Hematopoietic multipotent progenitor cell treated with erythropoietin and hydrocortisone succinate and interleukin-3 and kit ligand, for 6 days (in vitro differentiated cells): Measurements from ENCODE around the gene ZNF74.
A peak's percentile ranks its signal among the peaks of the same experiment; 100 is the strongest.

ENCODE experiments used
- DNase-seq: peaks from one replicate; pipeline ENCODE4 v3.0.0-alpha.2; 2015

The ZNF74 gene

DNA sequence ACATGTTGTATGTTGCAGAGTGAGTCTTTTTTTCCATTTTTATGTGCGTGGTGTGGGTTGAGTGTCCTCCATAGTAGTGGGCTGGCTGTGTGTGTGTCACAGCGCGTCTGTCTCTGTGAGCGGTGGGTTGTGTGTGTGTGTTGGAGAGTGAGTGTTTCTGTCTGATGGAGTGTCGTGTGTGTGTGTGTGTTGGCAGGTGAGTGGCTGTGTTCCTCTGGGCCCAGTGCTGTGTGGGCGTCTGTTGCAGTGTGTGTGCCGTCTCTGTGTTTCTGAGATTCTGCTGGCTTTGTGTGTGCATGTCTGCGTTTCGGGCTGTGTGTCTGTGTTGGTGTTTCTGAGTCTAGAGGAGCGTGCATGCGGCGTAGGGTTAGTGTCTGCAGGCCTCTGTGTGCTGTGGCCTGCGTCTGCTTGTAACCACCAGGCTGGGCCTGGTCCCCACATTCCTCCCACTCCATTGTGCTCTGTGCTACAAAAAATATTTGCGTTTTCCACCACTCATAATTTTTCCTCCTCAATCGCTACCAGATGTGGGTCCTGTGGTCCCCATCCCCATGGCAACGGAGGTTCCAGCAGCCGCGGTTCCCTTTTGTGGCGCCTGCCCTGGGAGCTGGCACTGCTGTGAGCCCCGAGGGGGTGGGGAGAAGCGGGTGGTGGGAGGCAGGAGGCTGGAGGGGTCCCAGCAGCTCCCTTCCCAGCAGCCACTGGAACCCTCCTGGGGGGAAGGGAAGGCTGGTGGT lies 28.5 kb downstream of the ZNF74 start:
- DNase-seq, result peak; percentile 23

DNA sequence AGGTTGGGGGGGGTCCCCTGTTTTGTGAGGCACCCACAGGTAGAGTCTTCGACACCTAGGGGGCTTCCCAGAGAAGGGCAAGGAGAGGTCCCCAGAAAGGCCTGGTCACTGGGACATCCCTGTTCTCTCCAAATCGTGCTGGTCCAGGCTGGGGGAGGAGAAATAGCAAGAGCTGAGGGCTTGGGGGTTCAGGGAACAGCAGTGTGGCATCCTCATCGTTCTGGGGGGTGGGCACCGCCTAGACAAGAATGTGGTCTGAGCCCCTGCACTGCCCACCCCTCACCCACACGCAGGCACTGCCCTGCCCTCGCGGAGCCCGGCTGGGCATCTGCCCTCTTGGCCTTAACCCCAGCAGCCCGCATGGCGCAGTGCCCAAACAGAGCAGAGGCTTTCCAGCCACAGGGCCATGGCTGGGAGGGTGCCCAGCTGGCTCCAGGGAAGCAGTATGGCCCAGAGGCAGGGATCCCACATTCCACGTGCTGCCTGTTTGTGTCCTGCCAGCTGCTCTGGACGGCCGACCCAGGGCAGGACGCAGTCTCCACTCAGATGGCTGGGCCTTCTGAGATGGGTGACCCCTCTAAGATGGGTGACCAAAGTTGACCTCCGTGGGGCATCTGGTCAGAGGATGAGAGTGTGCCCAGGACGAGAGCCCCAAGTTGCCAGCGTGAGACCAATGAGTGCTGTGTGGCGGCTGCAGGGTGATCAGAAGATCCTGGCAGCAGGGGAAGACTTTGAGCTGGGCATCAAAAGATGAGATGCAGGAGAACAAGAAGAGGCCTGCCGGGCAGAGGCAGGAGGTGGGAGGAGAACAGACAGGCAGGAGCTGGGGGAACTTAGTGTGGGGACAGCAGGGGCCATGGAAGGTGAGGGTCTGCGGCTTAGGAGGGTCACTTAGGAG lies 29.3 kb downstream of the ZNF74 start:
- DNase-seq, result peak; percentile 10

DNA sequence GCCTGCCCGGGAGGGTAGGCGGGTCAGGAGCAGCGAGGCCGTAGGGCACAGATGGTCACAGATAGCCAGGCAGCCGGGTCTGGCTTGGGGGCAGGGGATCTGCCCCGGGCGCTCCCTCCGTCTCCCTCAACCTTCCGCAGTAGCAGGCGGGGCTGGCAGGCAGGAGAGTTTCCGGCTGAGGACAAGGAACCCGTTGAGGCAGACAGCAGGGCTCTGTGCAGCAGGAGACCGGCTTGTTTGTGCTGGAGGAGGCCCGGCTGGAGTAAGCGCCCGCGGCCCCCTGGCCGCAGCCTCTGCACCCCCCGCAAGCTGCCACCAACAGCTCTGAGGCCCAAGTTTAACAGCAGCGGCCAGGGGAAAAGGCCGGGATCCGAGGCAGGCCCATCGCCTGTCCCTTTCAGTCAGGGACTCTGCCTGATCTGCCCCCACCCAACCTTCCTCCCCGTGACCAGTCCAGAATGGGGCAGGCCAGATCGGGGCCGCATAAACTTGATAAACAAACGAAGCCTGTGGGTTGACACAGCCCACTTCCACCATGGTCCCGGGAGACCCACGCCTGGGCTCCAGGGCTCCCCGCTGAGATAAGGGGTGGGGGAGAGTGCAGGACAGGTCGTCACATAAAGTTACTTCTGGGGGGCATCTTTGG lies 30.1 kb downstream of the ZNF74 start:
- DNase-seq, result no peak

DNA sequence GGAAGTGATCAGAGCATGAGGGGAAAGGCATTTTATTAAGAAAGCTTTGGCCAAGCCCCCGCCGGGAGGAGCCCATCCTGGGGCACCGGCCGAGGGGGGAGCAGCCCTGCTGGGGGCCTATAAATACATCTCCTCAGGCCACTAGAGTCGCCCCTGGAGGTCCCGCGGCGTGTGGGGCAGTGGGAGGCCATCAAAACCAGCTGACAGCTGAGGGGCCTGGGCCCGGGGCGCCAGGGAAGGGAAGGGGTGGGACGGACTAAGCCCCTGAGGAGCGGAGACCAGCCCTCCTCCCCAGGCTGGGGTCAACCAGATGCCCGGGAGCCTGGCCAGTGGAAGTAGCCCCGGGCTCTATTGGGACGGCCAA lies 30.6 kb downstream of the ZNF74 start:
- no peak for DNase-seq

DNA sequence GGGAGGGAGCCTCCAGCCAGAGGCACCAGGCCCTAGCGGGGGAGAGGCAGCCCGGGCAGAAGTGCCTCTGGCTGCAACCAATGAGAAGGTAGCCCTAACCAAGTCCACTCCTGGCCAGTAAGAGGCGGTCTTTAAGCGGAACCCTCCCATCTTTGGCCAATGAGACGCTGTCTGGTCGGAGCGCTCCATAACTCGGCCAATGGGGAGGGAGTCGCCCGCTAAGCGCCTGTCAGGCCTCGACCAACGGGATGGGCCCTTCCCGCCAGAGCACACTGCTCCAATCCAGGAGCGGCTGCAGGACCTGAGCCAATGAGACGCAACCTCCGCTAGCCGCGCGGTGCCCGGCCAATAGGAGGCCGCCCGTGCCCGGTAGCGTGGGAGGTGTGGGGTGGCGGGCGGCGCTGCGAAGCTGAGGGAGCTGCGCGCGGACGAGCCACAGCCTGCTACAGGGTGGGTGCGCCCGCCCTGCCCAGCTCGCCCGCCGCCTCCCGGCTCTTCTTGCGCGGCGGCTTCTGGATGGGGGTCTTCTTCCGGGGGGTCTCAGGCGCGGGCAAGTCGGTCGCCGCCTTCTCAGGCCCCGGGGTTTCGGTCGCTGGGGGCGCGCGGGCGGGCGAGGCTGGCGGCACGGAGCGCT lies 31.1 kb downstream of the ZNF74 start:
- DNase-seq, result peak; percentile 51

DNA sequence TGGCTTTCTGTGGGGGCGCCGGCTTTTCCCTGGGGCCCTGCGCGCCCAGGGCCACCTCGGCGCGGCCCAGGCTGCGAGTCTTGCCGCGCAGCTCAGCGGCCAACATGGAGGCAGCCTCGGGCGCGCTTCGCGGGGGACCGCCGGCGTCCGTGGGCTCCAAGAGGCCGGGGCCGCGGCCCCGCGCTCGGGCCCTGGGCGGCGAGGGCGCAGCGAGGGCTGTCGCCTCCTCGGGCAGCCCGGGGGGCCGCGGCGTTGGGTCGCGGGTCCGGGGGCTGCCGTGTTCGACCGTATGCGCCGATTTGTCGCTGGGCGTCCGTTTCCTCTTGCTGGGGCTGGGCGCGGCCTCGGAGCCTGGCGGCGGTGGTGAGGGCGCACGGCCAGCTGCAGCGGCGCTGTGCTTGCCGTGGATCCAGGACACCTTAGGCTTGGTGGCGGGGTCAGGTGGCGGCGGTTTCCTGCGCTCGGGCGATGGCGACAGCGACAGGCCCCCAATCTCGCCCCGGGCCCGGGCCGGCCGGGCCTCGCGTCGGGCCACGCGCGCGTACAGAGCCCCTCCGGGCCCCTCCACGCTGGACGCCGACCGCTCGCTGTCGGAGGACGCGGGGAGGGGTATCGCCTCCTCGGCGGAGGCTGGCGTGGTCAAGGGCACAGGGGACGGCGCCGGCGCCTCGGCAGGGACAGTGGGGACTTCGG lies 31.8 kb downstream of the ZNF74 start:
- peak; percentile 33 for DNase-seq

DNA sequence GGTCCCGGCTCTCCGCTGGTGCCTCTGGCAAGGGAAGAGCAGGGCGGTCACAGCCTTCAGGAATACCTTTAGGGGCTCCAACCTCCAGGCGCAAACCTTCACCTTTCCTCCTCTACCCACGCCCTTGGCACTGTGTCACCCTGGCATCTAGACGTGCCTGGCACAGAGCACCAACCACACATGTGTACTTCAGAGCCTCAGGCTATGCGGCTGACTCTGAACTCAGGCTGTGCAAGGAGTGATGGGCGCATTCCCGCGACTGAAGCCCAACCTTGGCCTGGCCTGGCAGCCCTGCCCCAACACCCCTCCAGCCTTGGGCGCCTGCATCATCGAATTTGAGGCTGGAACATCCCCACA lies 32.3 kb downstream of the ZNF74 start:
- no peak for DNase-seq

DNA sequence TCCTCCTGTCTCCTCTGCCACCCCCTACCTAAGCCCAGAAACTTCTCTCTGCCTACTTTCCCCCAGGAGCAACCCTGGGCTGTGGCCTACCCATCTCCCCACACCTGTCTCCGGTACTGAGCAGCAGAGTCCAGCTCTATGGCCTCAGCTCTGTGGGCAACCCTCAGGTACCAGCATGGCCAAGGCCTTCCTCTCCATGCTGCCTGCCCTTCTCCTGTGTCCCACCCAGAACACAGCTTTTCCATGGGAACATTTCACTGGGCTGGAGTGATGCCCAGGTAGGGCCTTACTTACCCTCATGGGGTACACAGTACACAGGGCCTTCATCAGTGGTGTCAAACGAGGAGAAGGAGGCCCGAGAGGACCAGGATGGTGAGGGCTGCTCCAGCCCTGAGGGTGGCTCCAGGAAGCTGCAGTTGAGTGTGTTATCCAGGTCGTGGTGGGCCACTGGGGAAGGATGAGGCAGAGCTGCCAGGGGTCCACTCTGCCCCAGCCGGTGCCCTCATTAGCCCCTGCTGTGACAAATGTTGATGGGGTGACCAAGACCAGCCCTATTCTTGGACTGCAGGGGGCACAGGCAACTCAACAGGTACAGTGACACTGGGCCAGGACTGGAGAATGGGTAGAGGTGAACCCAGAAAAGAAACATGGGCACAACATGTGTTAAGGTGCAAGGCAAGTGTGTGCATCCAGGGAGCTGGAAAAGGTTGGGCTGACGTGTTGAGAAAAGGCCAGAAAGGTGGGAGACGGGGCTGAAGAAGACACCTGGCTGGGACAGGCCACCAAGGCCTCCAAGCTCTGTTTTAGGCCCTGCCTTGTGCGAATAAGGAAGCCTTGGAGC lies 33.4 kb downstream of the ZNF74 start:
- DNase-seq, result no peak

DNA sequence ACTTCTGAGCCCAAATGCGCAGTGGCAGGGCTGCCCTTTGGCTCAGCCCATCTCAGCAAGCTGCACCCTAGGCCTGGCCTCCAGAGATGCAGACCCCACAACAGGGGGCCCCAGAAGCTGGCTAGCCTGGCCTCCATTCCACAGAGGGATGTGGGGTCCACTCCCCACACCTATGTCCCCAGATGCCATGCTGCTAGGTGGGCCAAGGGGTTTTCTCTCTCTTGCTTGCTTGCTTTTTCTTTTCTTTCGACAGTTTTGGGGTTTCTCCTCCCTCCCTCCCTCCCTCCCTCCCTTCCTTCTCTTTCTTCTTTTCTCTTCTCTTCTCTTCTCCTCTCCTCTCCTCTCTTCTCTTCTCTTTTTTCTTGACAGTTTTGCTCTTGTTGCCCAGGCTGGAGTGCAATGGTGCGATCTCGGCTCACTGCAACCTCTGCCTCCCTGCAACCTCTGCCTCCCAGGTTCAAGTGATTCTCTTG lies 34.0 kb downstream of the ZNF74 start:
- no peak for DNase-seq

DNA sequence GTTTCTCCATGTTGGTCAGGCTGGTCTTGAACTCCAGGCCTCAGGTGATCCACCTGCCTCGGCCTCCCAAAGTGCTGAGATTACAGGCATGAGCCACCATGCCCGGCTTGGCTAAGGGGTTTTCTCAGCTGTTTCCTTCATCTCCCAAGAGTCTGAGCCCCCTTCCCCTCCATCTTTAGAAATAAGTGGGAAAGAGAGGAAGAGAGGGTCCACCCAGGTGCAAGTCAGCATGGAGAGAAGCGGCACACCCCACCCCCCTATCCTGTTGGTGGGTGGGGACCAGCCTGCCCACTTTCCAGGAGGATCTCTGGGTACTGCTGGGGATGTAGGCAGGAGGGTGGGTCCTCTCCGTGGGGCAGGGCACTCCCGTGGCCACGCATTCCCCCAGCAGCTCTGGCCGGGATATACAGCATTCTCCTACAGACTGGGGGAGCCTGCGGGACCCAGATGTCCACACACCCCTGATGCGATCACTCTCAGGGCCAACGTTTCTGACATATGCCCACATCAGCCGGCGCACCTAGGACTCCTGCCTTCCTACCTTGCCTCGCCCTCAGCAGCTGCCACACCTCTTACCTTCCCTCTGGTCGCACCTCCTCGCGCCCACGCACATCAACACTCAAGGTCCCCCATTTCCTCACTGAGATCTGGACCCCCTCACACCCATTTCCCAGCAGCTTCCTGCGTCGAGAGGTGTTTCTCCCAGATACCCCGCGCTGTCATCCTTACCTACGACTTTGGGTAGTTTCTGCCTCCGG lies 34.7 kb downstream of the ZNF74 start:
- DNase-seq, result no peak

DNA sequence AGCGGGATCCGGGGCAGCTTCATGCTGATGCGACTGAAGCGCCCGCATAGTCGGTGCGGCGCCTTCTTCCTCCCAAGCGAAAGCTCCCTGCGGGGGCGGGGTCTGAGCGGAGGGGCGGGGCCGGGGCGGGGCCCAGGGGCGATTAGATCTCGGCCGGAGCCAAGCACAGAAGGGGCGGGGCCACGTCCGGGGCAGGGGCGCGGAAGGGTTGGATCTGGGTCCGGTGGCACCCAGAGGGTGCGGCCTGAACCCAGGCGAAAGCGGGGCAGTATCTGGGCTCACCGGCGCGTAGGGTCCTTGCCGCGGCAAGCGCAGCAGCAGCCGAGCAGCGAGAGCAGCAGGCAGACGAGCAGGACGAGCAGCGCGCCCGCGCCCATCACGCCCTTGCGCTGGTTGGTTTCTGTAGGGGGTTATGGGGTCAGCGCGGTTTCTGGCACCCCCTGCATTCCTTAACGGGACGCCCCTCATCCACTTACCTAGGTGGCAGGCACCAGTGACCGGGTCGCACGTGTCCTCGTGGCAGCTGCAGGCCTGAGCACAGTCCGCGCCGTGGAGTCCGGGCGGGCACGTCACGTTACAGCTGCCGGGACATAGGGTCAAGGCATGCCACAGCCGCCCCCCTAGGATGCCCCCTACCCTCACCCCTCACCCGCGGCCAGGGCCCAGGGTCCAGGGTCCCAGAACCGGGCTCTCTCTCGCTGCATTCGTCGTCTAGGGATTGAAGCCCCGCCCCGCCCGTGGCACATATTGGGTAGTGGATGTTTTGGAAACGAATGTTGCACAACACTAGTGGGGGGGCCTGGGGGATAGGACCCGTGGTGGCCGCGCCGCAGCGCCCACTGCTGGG lies 35.5 kb downstream of the ZNF74 start:
- DNase-seq, result peak; percentile 82

DNA sequence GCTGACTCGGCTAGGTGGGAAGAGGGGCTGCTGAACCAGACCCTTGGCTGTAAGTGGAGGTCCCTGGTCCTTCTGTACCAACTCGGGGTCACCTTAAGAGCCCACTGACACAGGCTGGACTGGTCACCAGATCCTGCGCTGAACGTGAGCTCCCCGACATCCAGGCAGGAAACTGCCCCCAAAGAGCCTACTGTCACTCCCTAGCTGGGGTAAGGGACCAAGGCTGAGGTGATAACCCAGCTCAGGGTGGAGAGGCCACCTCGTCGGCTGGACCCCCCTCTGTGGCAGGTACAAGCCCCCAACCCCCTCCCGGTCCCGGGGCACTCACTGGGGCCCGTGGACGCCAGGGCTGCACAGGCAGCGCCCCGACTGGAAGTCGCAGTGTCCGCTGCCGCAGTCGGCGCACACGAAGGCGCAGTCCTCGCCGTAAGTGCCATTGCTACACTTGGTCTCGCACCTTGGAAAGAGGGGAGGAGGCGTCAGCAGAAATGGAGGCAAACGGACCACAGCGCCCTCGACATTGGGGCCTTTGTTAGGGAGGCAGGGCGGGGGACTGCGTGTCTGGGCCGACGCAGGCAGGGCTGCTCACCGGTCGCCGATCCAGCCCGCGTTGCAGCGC lies 36.3 kb downstream of the ZNF74 start:
- peak; percentile 33 for DNase-seq

DNA sequence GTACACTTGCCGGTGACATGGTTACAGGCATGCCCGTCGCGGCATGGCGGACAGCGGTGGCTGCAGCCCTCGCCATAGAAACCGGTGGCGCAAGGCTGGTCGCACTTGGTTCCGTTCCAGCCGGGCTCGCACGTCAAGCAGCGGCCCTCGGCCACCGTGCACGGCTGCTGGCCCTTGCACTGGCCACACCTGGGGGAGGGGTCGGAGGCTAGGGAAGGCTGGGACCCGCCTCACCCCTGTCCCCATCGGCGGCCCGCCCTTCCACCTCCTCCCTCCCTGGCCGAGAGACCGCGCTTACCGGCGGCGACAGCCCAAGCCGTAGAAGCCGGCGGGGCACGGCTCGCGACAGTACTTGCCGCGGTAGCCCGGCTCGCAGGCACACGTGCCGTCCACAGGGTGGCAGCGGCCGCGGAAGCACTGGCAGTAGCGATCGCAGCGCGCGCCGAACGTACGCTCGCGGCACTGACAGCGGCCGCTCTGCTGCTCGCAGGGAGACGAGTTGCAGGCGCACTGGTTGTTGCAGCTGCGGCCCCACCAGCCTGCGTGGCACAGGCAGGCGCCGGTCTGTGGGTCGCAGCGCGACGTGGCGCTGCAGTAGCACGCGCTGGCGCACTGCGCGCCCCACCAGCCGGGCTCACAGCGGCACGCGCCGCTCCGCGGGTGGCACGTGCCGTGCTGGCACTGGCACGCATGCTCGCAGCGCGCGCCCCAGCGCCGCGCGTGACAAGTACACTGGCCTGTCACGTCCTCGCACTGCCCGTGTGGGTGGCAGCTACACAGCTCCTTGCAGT lies 37.0 kb downstream of the ZNF74 start:
- DNase-seq, result peak; percentile 84

DNA sequence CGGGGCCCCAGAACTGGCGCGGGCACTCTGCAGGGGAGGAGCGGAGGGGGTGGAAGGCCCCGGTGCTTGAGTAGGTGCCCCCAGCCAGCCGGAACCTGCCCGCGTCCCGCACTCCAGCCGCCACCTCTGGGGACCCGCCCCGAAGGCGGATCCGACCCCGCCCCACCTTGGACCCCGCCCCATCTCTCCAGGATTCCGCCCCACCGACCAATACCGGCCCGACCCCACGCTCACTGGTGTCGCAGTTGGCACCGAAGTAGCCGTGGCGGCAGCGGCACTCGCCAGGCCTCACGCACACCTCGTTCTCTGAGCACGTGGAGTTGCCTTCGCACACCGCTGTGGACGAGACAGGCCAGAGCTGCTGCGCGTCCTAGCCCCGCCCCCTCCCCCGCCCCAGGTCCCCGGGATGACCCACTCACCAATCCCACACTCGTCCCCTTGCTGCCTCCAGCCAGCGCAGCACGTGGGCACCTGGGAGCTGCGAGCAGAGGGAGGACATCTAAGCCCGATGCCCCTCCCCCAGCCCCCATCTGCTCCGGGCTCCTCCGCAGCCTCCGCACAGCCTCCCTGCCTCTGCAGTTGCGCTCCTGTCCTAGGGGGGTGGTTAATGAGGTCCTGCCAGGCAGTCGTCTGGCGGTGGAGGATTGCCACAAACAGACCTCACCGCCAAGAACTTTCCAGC lies 37.7 kb downstream of the ZNF74 start:
- no peak for DNase-seq

DNA sequence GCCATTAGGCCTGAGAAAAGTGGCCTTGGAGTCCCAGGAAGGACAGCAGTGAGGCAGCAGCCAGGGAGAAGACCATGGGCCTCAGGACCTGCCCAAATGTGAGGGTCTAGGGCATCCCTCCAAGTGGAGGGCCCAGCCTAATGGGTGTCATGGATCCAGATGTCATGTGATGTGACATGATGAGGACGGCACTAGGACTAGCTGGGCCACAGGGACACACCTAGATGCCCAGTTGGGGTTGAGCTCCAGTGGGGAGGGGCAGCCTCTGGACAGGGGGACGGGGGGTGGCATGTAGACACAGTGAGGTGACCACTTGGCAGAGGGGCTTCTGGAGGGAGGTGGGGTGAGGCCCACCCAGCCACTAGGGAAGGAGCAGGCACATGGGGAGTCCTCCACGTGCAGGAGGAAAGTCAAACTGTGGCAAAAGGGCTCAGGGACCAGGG lies 38.3 kb downstream of the ZNF74 start:
- DNase-seq, result no peak

DNA sequence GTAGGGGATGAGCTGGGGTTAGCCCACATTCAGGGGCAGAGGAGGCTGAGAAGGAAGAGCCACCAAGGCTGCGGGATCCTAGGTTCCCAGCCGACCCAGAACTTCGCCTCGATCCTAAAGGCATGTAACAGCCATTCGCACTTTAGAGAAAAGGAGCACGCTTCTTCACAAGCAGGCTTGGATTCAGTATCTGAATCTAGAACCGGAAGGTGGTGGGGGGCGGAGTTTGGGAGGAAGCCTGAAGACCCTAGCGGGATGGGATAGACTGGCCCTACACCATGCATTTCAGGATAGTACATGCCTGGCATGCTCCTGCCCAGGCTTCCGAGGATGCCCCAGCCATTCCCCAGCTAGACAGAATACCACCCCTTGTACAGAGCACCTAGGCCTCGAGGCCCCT lies 39.2 kb downstream of the ZNF74 start:
- no peak for DNase-seq

DNA sequence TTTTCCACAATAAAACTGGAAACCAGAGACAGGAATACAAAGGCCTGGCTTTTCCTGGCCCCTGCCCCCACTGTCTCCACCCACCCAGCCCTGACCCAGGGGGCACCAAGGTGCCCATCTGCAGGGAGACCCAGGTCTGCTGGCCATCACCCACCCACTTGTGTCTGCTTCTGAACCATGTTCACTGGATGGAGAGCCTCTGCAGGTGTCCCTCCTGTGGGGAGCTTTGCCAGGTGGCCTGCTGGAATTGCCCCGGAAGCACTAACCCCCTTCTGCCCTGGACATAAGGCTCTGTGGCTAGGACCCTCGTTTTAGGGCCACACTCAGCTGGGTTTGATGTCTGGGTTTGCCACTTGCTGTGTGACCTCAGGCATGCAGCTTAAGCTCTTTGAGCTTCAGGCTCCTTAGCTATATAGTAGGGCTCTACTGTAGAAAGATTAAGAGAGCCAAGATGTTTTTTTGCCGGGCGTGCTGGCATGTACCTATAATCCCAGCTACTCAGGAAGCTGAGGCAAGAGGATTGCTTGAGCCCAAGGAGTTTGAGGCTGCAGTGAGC lies 39.8 kb downstream of the ZNF74 start:
- DNase-seq, result no peak
